BE2C (cell line): ENCODE measurements around the gene LDLR.
"Not testable (repeated sequence)": the region's sequence is repeated elsewhere in the genome, so short reads cannot be mapped to it uniquely, and the experiment has no call there.

Experiments
- DNase-seq: peaks from one replicate; pipeline ENCODE4 v3.0.0-alpha.2; 2020
- H3K27me3 ChIP-seq: fragments of 250-450 bp; sonication (Bioruptor Pico); 2 replicates; pipeline ENCODE4 v1.5.1; 2020; ENCODE audit warnings: mild to moderate bottlenecking
- H3K36me3 ChIP-seq: fragments of 250-450 bp; sonication (Bioruptor Pico); 2 replicates; pipeline ENCODE4 v1.5.1; 2020; ENCODE audit warnings: mild to moderate bottlenecking
- H3K4me1 ChIP-seq: fragments of 250-450 bp; sonication (Bioruptor Pico); 2 replicates; pipeline ENCODE4 v1.5.1; 2020
- H3K4me3 ChIP-seq: 2 replicates; pipeline ENCODE4 v1.5.1; 2011; ENCODE audit warnings: low read depth, low read length
- H3K9me3 ChIP-seq: fragments of 250-450 bp; sonication (Bioruptor Pico); 2 replicates; pipeline ENCODE4 v1.5.1; 2020
- TF ChIP-seq, protein P1 (sequence below): IDR thresholded peaks from 2 replicates; pipeline ENCODE4 v1.5.1; 2012; ENCODE audit warnings: mild to moderate bottlenecking, low read depth, low read length

Gene LDLR

GRCh38 chr19:11138601-11139300, 49.5 kb downstream of the LDLR start:
- Histone ChIP-seq H3K36me3 (no peaks in the 10 kb centered on the region), H3K4me3 (peak overlapping the region; percentile 26), H3K9me3 (no peaks in the 10 kb centered on the region), H3K4me1 (peaks cover 22% of the 10 kb centered on the region), H3K27me3 (no peaks in the 10 kb centered on the region)
- DNase-seq: peak; percentile 90
- TF ChIP-seq, protein P1, sequence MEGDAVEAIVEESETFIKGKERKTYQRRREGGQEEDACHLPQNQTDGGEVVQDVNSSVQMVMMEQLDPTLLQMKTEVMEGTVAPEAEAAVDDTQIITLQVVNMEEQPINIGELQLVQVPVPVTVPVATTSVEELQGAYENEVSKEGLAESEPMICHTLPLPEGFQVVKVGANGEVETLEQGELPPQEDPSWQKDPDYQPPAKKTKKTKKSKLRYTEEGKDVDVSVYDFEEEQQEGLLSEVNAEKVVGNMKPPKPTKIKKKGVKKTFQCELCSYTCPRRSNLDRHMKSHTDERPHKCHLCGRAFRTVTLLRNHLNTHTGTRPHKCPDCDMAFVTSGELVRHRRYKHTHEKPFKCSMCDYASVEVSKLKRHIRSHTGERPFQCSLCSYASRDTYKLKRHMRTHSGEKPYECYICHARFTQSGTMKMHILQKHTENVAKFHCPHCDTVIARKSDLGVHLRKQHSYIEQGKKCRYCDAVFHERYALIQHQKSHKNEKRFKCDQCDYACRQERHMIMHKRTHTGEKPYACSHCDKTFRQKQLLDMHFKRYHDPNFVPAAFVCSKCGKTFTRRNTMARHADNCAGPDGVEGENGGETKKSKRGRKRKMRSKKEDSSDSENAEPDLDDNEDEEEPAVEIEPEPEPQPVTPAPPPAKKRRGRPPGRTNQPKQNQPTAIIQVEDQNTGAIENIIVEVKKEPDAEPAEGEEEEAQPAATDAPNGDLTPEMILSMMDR: no peak

- H3K9me3 ChIP-seq, H3K4me3 ChIP-seq, H3K36me3 ChIP-seq, DNase-seq, H3K27me3 ChIP-seq: not testable (repeated sequence)
- peaks cover 22% of the 10 kb centered on the region for H3K4me1 ChIP-seq
These were observed 50.8 kb downstream of the LDLR start for GRCh38 chr19:11140023-11140538.

GRCh38 chr19:11140896-11141295, 51.6 kb downstream of the LDLR start:
- DNase-seq: no peak
- Histone ChIP-seq H3K4me1 (peaks cover 22% of the 10 kb centered on the region), H3K27me3 (no peaks in the 10 kb centered on the region), H3K4me3 (no peak overlapping the region), H3K36me3 (peaks cover 13% of the 10 kb centered on the region), H3K9me3 (no peaks in the 10 kb centered on the region)
- TF ChIP-seq, protein P1: no peak

DNA sequence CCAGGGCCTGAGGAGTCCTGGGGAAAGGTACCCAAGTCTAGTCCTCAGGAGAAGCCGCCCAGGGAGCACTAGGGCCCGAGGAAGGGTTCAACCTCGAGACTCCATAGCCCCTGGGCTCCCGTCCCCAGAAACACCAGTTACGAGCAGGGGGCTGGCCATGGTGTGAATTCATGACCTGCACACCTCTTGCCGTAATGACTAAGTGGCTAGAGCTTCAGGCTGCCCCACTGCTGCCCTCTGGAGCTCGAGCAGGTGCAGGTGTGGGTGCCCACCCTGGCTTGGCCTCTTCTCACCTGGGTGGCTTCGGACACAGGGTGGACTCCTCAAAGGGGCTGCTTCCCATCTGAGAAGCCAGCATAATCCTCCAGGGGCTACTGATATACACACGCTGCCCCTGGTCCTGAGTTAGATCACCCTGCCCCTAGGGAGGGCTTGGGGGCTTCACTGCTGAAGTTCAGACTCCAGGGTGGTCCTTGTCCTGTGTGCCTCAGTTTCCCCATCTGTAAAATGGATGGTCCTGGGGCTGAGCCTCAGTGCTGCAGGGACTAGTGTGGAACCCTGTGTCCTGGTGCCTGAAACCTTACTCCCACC, 52.8 kb downstream of the LDLR start:
- Histone ChIP-seq H3K4me3 (peak overlapping the region; percentile 23), H3K4me1 (peaks cover 22% of the 10 kb centered on the region), H3K9me3 (no peaks in the 10 kb centered on the region), H3K36me3 (peaks cover 20% of the 10 kb centered on the region), H3K27me3 (no peaks in the 10 kb centered on the region)
- no peak for DNase-seq
- TF ChIP-seq, protein P1: 0 out of 2 replicates have a peak, but pooled peaks have one; percentile 5

- peak; percentile 87 for DNase-seq
- Histone ChIP-seq H3K4me1 (peaks cover 22% of the 10 kb centered on the region), H3K4me3 (peak overlapping the region; percentile 43), H3K27me3 (no peaks in the 10 kb centered on the region), H3K9me3 (no peaks in the 10 kb centered on the region), H3K36me3 (peaks cover 26% of the 10 kb centered on the region)
- TF ChIP-seq, protein P1: no peak
These were observed 53.4 kb downstream of the LDLR start for GRCh38 chr19:11142528-11143171.

GRCh38 chr19:11145536-11145924, 56.3 kb downstream of the LDLR start:
- H3K27me3 ChIP-seq: no peaks in the 10 kb centered on the region
- peaks cover 52% of the 10 kb centered on the region for H3K36me3 ChIP-seq
- H3K4me1 ChIP-seq: peaks cover 13% of the 10 kb centered on the region
- no peaks in the 10 kb centered on the region for H3K9me3 ChIP-seq
- H3K4me3 ChIP-seq: no peak overlapping the region
- DNase-seq: no peak
- TF ChIP-seq, protein P1: no peak
